HepG2 (cell line): Measurements from ENCODE around the gene MRPS25. TPM values are rescaled to one million over a fixed set of nuclear protein-coding genes. Genes with fewer than 3 reads are reported as not detected.

Source experiments
- CC2D1A ChIP-seq: sonication (generic); formaldehyde crosslinking; IDR thresholded peaks from 2 replicates; pipeline ENCODE4 v1.8.1; 2023; ENCODE audit warnings: mild to moderate bottlenecking, missing genetic modification reagents
- DNMT1 ChIP-seq: sonication (generic); formaldehyde crosslinking; IDR thresholded peaks from 2 replicates; pipeline ENCODE4 v1.5.1; 2020; ENCODE audit warnings: mild to moderate bottlenecking, missing genetic modification reagents
- NCOA1 ChIP-seq: sonication (generic); formaldehyde crosslinking; IDR thresholded peaks from 2 replicates; pipeline ENCODE4 v1.9.0; 2021; ENCODE audit warnings: missing genetic modification reagents
- NFKB2 ChIP-seq: sonication (generic); formaldehyde crosslinking; IDR thresholded peaks from 2 replicates; pipeline ENCODE4 v1.4.0; 2020; ENCODE audit warnings: missing genetic modification reagents, borderline replicate concordance
- NFYB ChIP-seq: sonication (generic); formaldehyde crosslinking; IDR thresholded peaks from 2 replicates; pipeline ENCODE4 v1.4.0; 2020; ENCODE audit warnings: missing genetic modification reagents
- PLRG1 ChIP-seq: fragments of 450-650 bp; conservative IDR thresholded peaks from 2 replicates; pipeline ENCODE4 v1.6.1; 2016
- PREB ChIP-seq: sonication (generic); formaldehyde crosslinking; IDR thresholded peaks from 2 replicates; pipeline ENCODE4 v1.4.0; 2020; ENCODE audit warnings: missing genetic modification reagents
- PRPF4 ChIP-seq: fragments of 200-400 bp; formaldehyde crosslinking; IDR thresholded peaks from 2 replicates; pipeline ENCODE4 v1.6.1; 2016; ENCODE audit warnings: low read length, low read depth; ENCODE audit not compliant: poor library complexity, severe bottlenecking
- TCF12 ChIP-seq, 2 experiments: fragments of 450-650 bp in 1 of 2; sonication (generic) in 1 of 2; formaldehyde crosslinking in 1 of 2; IDR thresholded peaks; 2 replicates each; pipeline versions ENCODE4 v1.6.1 to v1.8.0; 2017 to 2022; ENCODE audit warnings: antibody characterized with exemption in 1 of 2, mild to moderate bottlenecking in 1 of 2, missing genetic modification reagents in 1 of 2, moderate library complexity in 1 of 2
- TOPORS ChIP-seq: sonication (generic); formaldehyde crosslinking; IDR thresholded peaks from 2 replicates; pipeline ENCODE4 v1.8.0; 2023; ENCODE audit warnings: mild to moderate bottlenecking, missing genetic modification reagents
- ZBTB2 ChIP-seq: sonication (generic); formaldehyde crosslinking; IDR thresholded peaks from 2 replicates; pipeline ENCODE4 v1.8.0; 2022; ENCODE audit warnings: low read depth, missing genetic modification reagents
- ZBTB7B ChIP-seq: sonication (generic); formaldehyde crosslinking; IDR thresholded peaks from 2 replicates; pipeline ENCODE4 v1.4.0; 2020; ENCODE audit warnings: missing genetic modification reagents
- ZMAT3 ChIP-seq: sonication (generic); formaldehyde crosslinking; conservative IDR thresholded peaks from 2 replicates; pipeline ENCODE4 v1.7.0; 2021; ENCODE audit warnings: missing genetic modification reagents
- ZNF160 ChIP-seq: sonication (generic); formaldehyde crosslinking; IDR thresholded peaks from 2 replicates; pipeline ENCODE4 v1.8.0; 2022; ENCODE audit warnings: mild to moderate bottlenecking, inconsistent platforms, missing genetic modification reagents
- ZNF326 ChIP-seq: sonication (generic); formaldehyde crosslinking; IDR thresholded peaks from 2 replicates; pipeline ENCODE4 v1.4.0; 2020; ENCODE audit warnings: missing genetic modification reagents, borderline replicate concordance
- ZNF333 ChIP-seq: sonication (generic); formaldehyde crosslinking; IDR thresholded peaks from 2 replicates; pipeline ENCODE4 v1.4.0; 2020; ENCODE audit warnings: mild to moderate bottlenecking, missing genetic modification reagents, borderline replicate concordance
- ZNF484 ChIP-seq: sonication (generic); formaldehyde crosslinking; IDR thresholded peaks from 2 replicates; pipeline ENCODE4 v1.5.1; 2020; ENCODE audit warnings: mild to moderate bottlenecking, low read depth, missing genetic modification reagents, borderline replicate concordance
- ZNF503 ChIP-seq: sonication (generic); formaldehyde crosslinking; IDR thresholded peaks from 2 replicates; pipeline ENCODE4 v1.4.0; 2020; ENCODE audit warnings: missing genetic modification reagents
- ZNF530 ChIP-seq: sonication (generic); formaldehyde crosslinking; IDR thresholded peaks from 2 replicates; pipeline ENCODE4 v1.5.0; 2020; ENCODE audit warnings: low read depth, mild to moderate bottlenecking, missing genetic modification reagents
- ZNF547 ChIP-seq: sonication (generic); formaldehyde crosslinking; IDR thresholded peaks from 2 replicates; pipeline ENCODE4 v1.5.1; 2020; ENCODE audit warnings: mild to moderate bottlenecking, missing genetic modification reagents
- ZNF619 ChIP-seq: sonication (generic); formaldehyde crosslinking; IDR thresholded peaks from 2 replicates; pipeline ENCODE4 v1.4.0; 2020; ENCODE audit warnings: mild to moderate bottlenecking, missing genetic modification reagents
- ZNF766 ChIP-seq: sonication (generic); formaldehyde crosslinking; IDR thresholded peaks from 2 replicates; pipeline ENCODE4 v1.5.0; 2020; ENCODE audit warnings: missing genetic modification reagents, borderline replicate concordance
- ZNF777 ChIP-seq: sonication (generic); formaldehyde crosslinking; IDR thresholded peaks from 2 replicates; pipeline ENCODE4 v1.4.0; 2020; ENCODE audit warnings: missing genetic modification reagents
- ZNF792 ChIP-seq: IDR thresholded peaks from 2 replicates; pipeline ENCODE4 v1.6.1; 2016
- ZUFSP ChIP-seq: sonication (generic); formaldehyde crosslinking; IDR thresholded peaks from 2 replicates; pipeline ENCODE4 v1.9.0; 2021; ENCODE audit warnings: missing genetic modification reagents, mild to moderate bottlenecking, borderline replicate concordance
- polyA plus RNA-seq, 8 experiments: library from polyadenylated mRNA; depleted of rRNA in 3 of 8; stranded (reverse) in 7 of 8; unstranded in 1 of 8; fragments of >200 nt; fragmentation: Illumina TruSeq in 4 of 8; extraction: Trizol in 4 of 8; gene quantifications; 2 replicates each; pipeline versions ENCODE4 v1.2.1 to v1.2.3, GENCODE V29; 2011 to 2016; ENCODE audit warnings: low read depth in 4 of 8, missing spikeins in 1 of 8, mixed read lengths in 1 of 8; ENCODE audit not compliant: insufficient read depth in 1 of 8
- total RNA-seq, 5 experiments: library from RNA; depleted of rRNA; stranded (reverse); fragments of >200 nt; fragmentation: Illumina TruSeq; extraction: Trizol; gene quantifications; 2 replicates each; pipeline ENCODE4 v1.2.3, GENCODE V29; 2016; ENCODE audit warnings: low read depth in 1 of 5

MRPS25 gene
- total and polyA plus RNA-seq, 2 of the 13 experiments (the other 11 are each of a cell fraction or from before 2014, with no cell fraction given) = 60.1 to 74.3 TPM

- TF ChIP-seq ZNF766 (CRISPR knock-in tag) (no peak), ZNF160 (CRISPR knock-in tag) (no peak), DNMT1 (CRISPR knock-in tag) (no peak), PLRG1 (no peak), ZNF503 (no peak), PREB (no peak), ZNF326 (CRISPR knock-in tag) (no peak), ZBTB7B (CRISPR knock-in tag) (no peak), ZNF619 (CRISPR knock-in tag) (no peak), NFKB2 (CRISPR knock-in tag) (no peak), NCOA1 (CRISPR knock-in tag) (no peak), NFYB (no peak), PRPF4 (no peak), TCF12 (IDR thresholded peaks at IDR 0.05) (no peak), TCF12 (CRISPR knock-in tag; IDR thresholded peaks at IDR 0.05) (no peak), CC2D1A (CRISPR knock-in tag) (no peak), ZNF547 (CRISPR knock-in tag) (no peak), TOPORS (no peak; the same call in 1 of the 2 replicates), ZNF792 (CRISPR knock-in tag) (no peak; the same call in 1 of the 2 replicates), ZMAT3 (no peak; the same call in 1 of the 2 replicates), ZNF530 (no peak), ZNF777 (CRISPR knock-in tag) (no peak), ZNF333 (CRISPR knock-in tag) (no peak), ZUFSP (CRISPR knock-in tag) (no peak), ZBTB2 (CRISPR knock-in tag) (no peak), ZNF484 (CRISPR knock-in tag) (no peak)
These were observed 34.4 kb upstream of the MRPS25 start (continued) for GRCh38 chr3:15099364-15100098.
